GM06990 (cell line): ENCODE results near the gene TM4SF1.
A peak's percentile ranks its signal among the peaks of the same experiment; 100 is the strongest.

Source experiments
- DNase-seq: peaks from one replicate; pipeline ENCODE4 v3.0.0-alpha.2; 2011; ENCODE audit not compliant: insufficient read length; ENCODE audit errors: extremely low read depth
- H3K27me3 ChIP-seq: replicated peaks from 2 replicates; pipeline ENCODE4 v1.6.0; 2011; ENCODE audit warnings: low read length; ENCODE audit not compliant: control insufficient read depth, insufficient read depth
- H3K36me3 ChIP-seq: 2 replicates; pipeline ENCODE4 v1.5.1; 2011; ENCODE audit warnings: low read length; ENCODE audit not compliant: control insufficient read depth, insufficient read depth
- H3K4me3 ChIP-seq: replicated peaks from 2 replicates; pipeline ENCODE4 v1.5.1; 2011; ENCODE audit warnings: low read depth, mild to moderate bottlenecking, control low read depth, low read length
- TF ChIP-seq, protein P1 (sequence below): IDR thresholded peaks from 2 replicates; pipeline ENCODE4 v1.5.1; 2011; ENCODE audit warnings: low read length, control low read depth, mild to moderate bottlenecking, inconsistent platforms; ENCODE audit not compliant: insufficient read depth, poor library complexity, severe bottlenecking

TM4SF1 gene

DNA sequence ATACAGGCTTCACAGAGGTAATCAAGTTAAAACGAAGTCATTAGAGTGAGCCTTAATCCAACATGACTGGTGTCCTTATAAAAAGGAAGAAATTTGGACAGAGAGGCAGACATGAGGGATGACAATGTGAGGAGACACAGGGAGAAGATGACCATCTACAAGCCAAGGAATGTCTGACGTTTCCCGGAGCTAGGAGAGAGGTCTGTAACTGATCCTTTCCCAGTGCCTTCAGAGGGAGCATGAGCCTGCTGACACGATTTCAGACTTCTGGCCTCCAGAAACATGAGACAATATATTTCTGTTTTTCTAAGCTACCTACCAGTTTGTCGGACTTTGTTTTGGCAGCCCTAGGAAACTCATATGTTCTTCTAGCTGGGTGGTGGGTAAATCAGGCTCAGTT is 15.1 kb downstream of the TM4SF1 start:
- TF ChIP-seq, protein P1, sequence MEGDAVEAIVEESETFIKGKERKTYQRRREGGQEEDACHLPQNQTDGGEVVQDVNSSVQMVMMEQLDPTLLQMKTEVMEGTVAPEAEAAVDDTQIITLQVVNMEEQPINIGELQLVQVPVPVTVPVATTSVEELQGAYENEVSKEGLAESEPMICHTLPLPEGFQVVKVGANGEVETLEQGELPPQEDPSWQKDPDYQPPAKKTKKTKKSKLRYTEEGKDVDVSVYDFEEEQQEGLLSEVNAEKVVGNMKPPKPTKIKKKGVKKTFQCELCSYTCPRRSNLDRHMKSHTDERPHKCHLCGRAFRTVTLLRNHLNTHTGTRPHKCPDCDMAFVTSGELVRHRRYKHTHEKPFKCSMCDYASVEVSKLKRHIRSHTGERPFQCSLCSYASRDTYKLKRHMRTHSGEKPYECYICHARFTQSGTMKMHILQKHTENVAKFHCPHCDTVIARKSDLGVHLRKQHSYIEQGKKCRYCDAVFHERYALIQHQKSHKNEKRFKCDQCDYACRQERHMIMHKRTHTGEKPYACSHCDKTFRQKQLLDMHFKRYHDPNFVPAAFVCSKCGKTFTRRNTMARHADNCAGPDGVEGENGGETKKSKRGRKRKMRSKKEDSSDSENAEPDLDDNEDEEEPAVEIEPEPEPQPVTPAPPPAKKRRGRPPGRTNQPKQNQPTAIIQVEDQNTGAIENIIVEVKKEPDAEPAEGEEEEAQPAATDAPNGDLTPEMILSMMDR, result no peak
- no peak for DNase-seq
- H3K27me3 ChIP-seq, result no peaks in the 10 kb centered on the region; the same call in 1 of the 2 replicates
- H3K4me3 ChIP-seq, result no peak overlapping the region
- H3K36me3 ChIP-seq, result no peaks in the 10 kb centered on the region

DNA sequence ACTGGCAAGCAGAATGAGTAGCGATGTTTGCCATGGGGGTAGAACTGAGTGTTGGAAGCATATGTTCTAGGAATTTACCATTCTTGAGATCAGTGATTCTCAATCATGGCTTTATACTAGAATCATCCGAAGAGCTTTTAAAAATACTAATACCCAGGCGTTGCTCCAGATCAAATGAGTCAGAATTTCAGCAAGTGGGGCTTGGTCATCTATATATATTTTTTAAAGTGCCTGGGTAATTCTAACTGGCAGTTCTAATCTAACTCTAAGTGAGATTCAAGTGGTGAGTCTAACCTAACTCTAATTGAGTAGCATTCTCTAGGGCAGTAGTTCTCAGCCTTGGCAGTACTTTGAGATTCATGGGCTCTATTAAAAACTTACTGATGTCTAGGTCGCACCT is 20.8 kb downstream of the TM4SF1 start:
- TF ChIP-seq, protein P1, result no peak
- Histone ChIP-seq H3K27me3 (no peaks in the 10 kb centered on the region; the same call in 1 of the 2 replicates), H3K36me3 (no peaks in the 10 kb centered on the region), H3K4me3 (no peak overlapping the region)
- DNase-seq, result no peak

DNA sequence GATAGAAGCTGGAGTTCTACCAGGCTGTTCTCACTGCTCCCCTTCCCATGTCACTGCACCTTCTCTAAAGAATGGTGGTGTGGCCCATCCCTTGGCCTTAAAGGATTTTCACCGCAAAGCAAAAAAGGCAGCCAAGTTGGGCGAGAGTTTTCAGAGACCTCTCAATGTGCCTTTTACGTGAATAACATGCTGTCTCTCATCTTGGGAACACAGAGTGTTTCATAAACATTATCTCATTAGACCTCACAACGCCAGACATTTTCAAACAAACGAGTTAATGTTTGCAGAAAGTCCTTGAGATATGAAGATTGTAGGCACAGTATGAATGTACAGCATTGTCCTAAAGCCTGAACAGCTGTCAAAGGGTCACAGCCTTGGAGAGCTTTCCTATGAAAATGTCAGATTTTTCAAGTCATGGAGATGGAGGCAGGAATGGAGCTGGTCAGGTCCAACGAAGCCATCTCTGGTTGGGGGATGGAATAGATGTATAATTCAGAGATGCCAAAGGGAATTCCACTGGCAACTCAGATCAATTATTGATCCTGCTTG is 21.3 kb downstream of the TM4SF1 start:
- Histone ChIP-seq H3K36me3 (no peaks in the 10 kb centered on the region), H3K27me3 (no peaks in the 10 kb centered on the region; the same call in 1 of the 2 replicates), H3K4me3 (no peak overlapping the region)
- DNase-seq, result no peak
- TF ChIP-seq, protein P1, result no peak

DNA sequence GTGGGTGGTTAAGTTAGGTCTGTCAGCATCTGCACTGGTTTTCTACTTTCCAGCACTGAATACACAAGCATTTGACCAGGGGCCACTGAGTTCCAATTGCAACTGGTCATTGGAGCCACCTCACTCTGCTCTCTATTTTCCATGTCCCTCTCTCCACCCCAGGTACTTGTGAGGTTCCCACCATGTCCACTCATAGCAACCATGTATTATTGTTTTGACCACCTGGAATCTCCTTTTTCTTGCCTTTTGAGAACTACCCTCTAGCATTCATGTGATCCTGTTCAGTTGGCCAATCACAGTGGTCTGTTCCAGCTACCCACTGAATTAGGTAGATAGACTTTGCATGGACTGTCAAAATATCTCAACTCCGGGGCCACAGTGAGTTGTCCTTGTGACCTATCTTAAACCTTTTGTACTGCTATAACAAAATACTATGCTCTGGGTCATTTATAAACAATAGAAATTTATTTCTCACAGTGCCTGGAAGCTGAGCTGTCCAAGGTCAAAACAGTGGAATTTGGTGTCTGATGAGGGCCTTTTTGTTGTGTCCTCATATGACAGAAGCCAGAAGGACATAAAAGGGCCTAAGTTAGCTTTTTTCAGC is 23.8 kb downstream of the TM4SF1 start:
- DNase-seq, result no peak
- Histone ChIP-seq H3K36me3 (no peaks in the 10 kb centered on the region), H3K27me3 (no peaks in the 10 kb centered on the region; the same call in 1 of the 2 replicates), H3K4me3 (no peak overlapping the region)
- TF ChIP-seq, protein P1, result no peak

DNA sequence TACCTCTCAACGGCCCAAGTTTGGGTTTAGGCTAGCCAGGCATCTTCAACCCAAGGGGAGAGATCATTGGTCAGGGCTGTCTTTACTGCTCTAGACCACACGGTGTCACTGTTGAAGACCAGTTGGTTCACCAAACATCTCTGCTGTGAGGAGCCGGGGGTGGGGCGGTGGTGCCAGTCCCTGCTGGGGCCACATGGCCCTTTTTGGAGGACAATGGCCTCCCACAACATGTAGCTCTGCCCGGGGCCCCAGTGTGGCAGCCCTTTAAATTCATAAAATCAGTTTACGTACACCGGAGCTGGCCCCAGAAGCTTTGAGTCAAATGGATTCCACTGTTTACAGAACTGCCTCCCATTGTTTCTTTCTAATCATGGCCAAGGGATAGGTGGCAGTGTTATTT is 24.9 kb downstream of the TM4SF1 start:
- peak; percentile 29 for DNase-seq
- no peaks in the 10 kb centered on the region; the same call in none of the 2 replicates for H3K27me3 ChIP-seq
- H3K4me3 ChIP-seq, result no peak overlapping the region
- TF ChIP-seq, protein P1, result peak; percentile 78
- no peaks in the 10 kb centered on the region for H3K36me3 ChIP-seq

DNA sequence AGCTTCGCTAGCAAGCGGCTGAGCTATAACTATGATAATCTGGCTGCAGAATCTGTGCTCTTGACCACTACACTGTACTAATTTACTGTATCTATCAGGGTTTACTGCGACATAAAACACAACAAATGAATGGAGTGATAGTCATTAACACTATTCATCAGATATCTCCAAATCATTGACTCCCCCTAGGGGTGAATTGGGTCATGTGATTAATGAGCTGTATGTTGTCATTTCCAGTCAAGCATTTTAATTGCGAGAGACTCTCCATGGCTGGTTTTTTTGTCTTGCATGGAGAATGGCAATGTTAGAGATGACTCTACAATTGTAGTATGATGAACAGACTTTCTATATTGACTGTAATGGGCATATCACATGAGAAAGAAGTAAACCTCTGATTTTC is 33.5 kb downstream of the TM4SF1 start:
- H3K36me3 ChIP-seq, result no peaks in the 10 kb centered on the region
- H3K4me3 ChIP-seq, result no peak overlapping the region
- no peaks in the 10 kb centered on the region; the same call in none of the 2 replicates for H3K27me3 ChIP-seq
- DNase-seq, result no peak
- TF ChIP-seq, protein P1, result peak; percentile 23
